Lung (tissue), 12 donors: ENCODE data around the gene BAHD1. TPM values are rescaled to one million over a fixed set of nuclear protein-coding genes. Genes with fewer than 3 reads are reported as not detected.

Source experiments
- ATAC-seq: fragments of 200-7000 bp; cut with Tn5 transposase; one replicate; pipeline ENCODE4 v1.9.1; 2020; ENCODE audit warnings: moderate number of reproducible peaks; ENCODE audit not compliant: insufficient read depth, low FRiP score
- DNase-seq, 3 donors: peaks; one replicate each; pipeline ENCODE4 v3.0.0-alpha.2; 2013 to 2017
- H3K27ac ChIP-seq, 2 donors: one replicate each; pipeline ENCODE4 v1.5.1; 2013; ENCODE audit warnings: mild to moderate bottlenecking in 2 of 2, moderate library complexity in 2 of 2, control low read depth in 1 of 2, inconsistent platforms in 1 of 2, low read depth in 1 of 2, low read length in 1 of 2
- H3K27me3 ChIP-seq, 3 donors: one replicate each; pipeline ENCODE4 v1.5.1; 2013; ENCODE audit warnings: low read length in 2 of 3; ENCODE audit not compliant: control insufficient read depth in 3 of 3, insufficient read depth in 3 of 3
- H3K36me3 ChIP-seq, 4 donors: one replicate each; pipeline ENCODE4 v1.5.1; 2013; ENCODE audit warnings: low read length in 4 of 4, mild to moderate bottlenecking in 1 of 4, moderate library complexity in 1 of 4; ENCODE audit not compliant: control insufficient read depth in 4 of 4, insufficient read depth in 4 of 4
- H3K4me1 ChIP-seq, 5 donors: one replicate each; pipeline ENCODE4 v1.5.1; 2013; ENCODE audit warnings: low read length in 5 of 5, mild to moderate bottlenecking in 2 of 5, moderate library complexity in 1 of 5; ENCODE audit not compliant: control insufficient read depth in 5 of 5, insufficient read depth in 5 of 5
- H3K4me3 ChIP-seq: one replicate; pipeline ENCODE4 v1.5.1; 2013; ENCODE audit warnings: mild to moderate bottlenecking, control low read depth, moderate library complexity
- H3K9ac ChIP-seq, 2 donors: one replicate each; pipeline ENCODE4 v1.5.1; 2013; ENCODE audit warnings: low read length in 2 of 2, control low read depth in 1 of 2; ENCODE audit not compliant: insufficient read depth in 1 of 2
- H3K9me3 ChIP-seq, 4 donors: one replicate each; pipeline ENCODE4 v1.5.1; 2013; ENCODE audit warnings: low read length in 3 of 4, mild to moderate bottlenecking in 1 of 4, moderate library complexity in 1 of 4; ENCODE audit not compliant: control insufficient read depth in 4 of 4, insufficient read depth in 3 of 4
- CTCF ChIP-seq: IDR thresholded peaks from 2 replicates; pipeline ENCODE4 v1.5.1; 2012; ENCODE audit warnings: mild to moderate bottlenecking; ENCODE audit errors: control extremely low read depth, extremely low read depth
- WGBS, 2 donors: extraction: QIAGEN DNeasy Blood & Tissue Kit; methylation state at CpG; one replicate each; pipeline ENCODE4 v1.1.7; 2013; 5-methylcytosine and 5-hydroxymethylcytosine counted together
- polyA plus RNA-seq, 2 donors: library from polyadenylated mRNA; stranded (reverse); fragments of 200-250 nt; gene quantifications; one replicate each; pipeline ENCODE4 v1.2.1, GENCODE V29; 2013
- total RNA-seq, 2 donors: library from RNA; depleted of rRNA in 1 of 2; stranded (reverse); fragments of >200 nt in 1 of 2; gene quantifications; one replicate each; pipeline ENCODE4 v1.2.1, GENCODE V29; 2014 to 2021
- donor health status: control.
- donor health status: control.
- donor health status: Bipolar disorder and iron deficiency.
- donor health status: healthy.
- donor health status: DM: yes; HTN: yes; CAD: no.

BAHD1 gene
- total and polyA plus RNA-seq, 4 donors = 11.3 to 28.1 (median 13.7) TPM

GRCh38 chr15:40407330-40407990 is 33.3 kb upstream of the BAHD1 start:
- H3K4me1 ChIP-seq = peaks cover 0 to 16% (median 3%) of the 10 kb centered on the region in 5 donors

GRCh38 chr15:40409366-40409765 is 31.4 kb upstream of the BAHD1 start:
- WGBS, 2 donors = 86 to 92% methylated on average over 3 of the region's 3 CpGs
- Histone ChIP-seq H3K9me3 (no peaks in the 10 kb centered on the region), H3K9ac (no peak overlapping the region), H3K27ac (no peak overlapping the region), H3K4me3 (no peak overlapping the region), H3K4me1 (peaks cover 0 to 16% (median 3%) of the 10 kb centered on the region in 5 donors), H3K27me3 (no peaks in the 10 kb centered on the region), H3K36me3 (peaks cover 12 to 39% (median 28%) of the 10 kb centered on the region in 4 donors)
- DNase-seq = no peak
- ATAC-seq = no peak
- no peak for TF ChIP-seq CTCF

More at GRCh38 chr15:40407330-40407990, 33.3 kb upstream of the BAHD1 start:
- TF ChIP-seq CTCF = no peak
- H3K9ac ChIP-seq = no peak overlapping the region
- no peak overlapping the region for H3K27ac ChIP-seq
- DNase-seq (no peak), ATAC-seq (no peak)
- peaks cover 8 to 24% (median 18%) of the 10 kb centered on the region in 4 donors for H3K36me3 ChIP-seq
- no peak overlapping the region for H3K4me3 ChIP-seq
- 86 to 88% methylated on average over 8 of the region's 8 CpGs for WGBS, 2 donors
- no peaks in the 10 kb centered on the region for H3K27me3 ChIP-seq
- H3K9me3 ChIP-seq = no peaks in the 10 kb centered on the region

DNA sequence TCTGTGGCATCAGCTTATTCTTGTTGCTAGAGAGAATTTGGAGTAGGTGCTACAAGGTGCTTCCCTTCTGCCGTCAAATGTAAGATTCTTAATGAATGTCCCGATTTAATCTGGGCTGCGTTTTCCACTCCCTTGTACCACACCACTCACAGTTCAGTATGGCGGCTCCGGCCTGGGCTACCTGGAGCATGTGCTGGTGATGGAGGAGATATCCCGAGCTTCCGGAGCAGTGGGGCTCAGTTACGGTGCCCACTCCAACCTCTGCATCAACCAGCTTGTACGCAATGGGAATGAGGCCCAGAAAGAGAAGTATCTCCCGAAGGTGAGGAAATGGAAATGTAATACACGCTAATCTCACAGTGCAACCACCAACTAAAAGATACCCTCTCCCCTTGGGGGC is 30.3 kb upstream of the BAHD1 start:
- Histone ChIP-seq H3K9me3 (no peaks in the 10 kb centered on the region), H3K27ac (no peak overlapping the region), H3K4me3 (no peak overlapping the region), H3K9ac (no peak overlapping the region), H3K4me1 (peaks cover 0 to 8% (median 3%) of the 10 kb centered on the region in 5 donors), H3K36me3 (peaks cover 15 to 44% (median 33%) of the 10 kb centered on the region in 4 donors), H3K27me3 (no peaks in the 10 kb centered on the region)
- ATAC-seq (no peak), DNase-seq (no peak)
- WGBS, 2 donors = 87 to 93% methylated on average over 11 of the region's 11 CpGs
- no peak for TF ChIP-seq CTCF
